Spleen (tissue), 11 donors: Measurements from ENCODE around the gene TENM3. TPM values are rescaled to one million over a fixed set of nuclear protein-coding genes. Genes with fewer than 3 reads are reported as not detected.

Source experiments
- DNase-seq: peaks from one replicate; pipeline ENCODE4 v3.0.0-alpha.2; 2020
- H3K27ac ChIP-seq, 8 donors: fragments of 200-600 bp; sonication (generic) in 7 of 8; 1 replicate in 4 of 8; 2 replicates in 4 of 8; pipeline versions ENCODE4 v1.5.0 to v1.8.0; 2016 to 2021; ENCODE audit warnings: inconsistent platforms in 4 of 8, mild to moderate bottlenecking in 4 of 8, moderate library complexity in 1 of 8
- H3K27me3 ChIP-seq, 7 donors: fragments of 200-600 bp; sonication (generic) in 6 of 7; replicated peaks in 1 of 7; 1 replicate in 4 of 7; 2 replicates in 3 of 7; pipeline versions ENCODE4 v1.5.0 to v1.8.0; 2016 to 2021; ENCODE audit warnings: inconsistent platforms in 3 of 7, mild to moderate bottlenecking in 1 of 7
- H3K36me3 ChIP-seq, 6 donors: fragments of 200-600 bp; sonication (generic) in 5 of 6; 1 replicate in 4 of 6; 2 replicates in 2 of 6; pipeline versions ENCODE4 v1.5.0 to v1.8.0; 2016 to 2021; ENCODE audit warnings: inconsistent platforms in 2 of 6
- H3K4me1 ChIP-seq, 6 donors: fragments of 200-600 bp; sonication (generic) in 5 of 6; 1 replicate in 3 of 6; 2 replicates in 3 of 6; pipeline versions ENCODE4 v1.5.0 to v1.8.0; 2016 to 2021; ENCODE audit warnings: inconsistent platforms in 3 of 6
- H3K4me3 ChIP-seq, 8 donors: fragments of 200-600 bp; sonication (generic) in 7 of 8; 1 replicate in 4 of 8; 2 replicates in 4 of 8; pipeline versions ENCODE4 v1.5.0 to v1.8.0; 2016 to 2021; ENCODE audit warnings: inconsistent platforms in 4 of 8, mild to moderate bottlenecking in 4 of 8, moderate library complexity in 2 of 8
- H3K9me3 ChIP-seq, 8 donors: fragments of 200-600 bp; sonication (generic) in 7 of 8; 1 replicate in 4 of 8; 2 replicates in 4 of 8; pipeline versions ENCODE4 v1.5.0 to v1.8.0; 2016 to 2021; ENCODE audit warnings: inconsistent platforms in 4 of 8
- CTCF ChIP-seq, 11 experiments: fragments of 200-600 bp in 7 of 11; fragments of 450-650 bp in 4 of 11; sonication (generic) in 4 of 11; IDR thresholded peaks in 8 of 11; conservative IDR thresholded peaks in 3 of 11; 1 replicate in 7 of 11; 2 replicates in 4 of 11; pipeline versions ENCODE4 v1.4.0 to v1.8.0; 2016 to 2021; ENCODE audit warnings: antibody characterized with exemption in 11 of 11, inconsistent platforms in 4 of 11, mild to moderate bottlenecking in 1 of 11
- POLR2A ChIP-seq, 3 donors: fragments of 450-650 bp; IDR thresholded peaks; one replicate each; pipeline ENCODE4 v1.5.1; 2017; ENCODE audit warnings: antibody characterized with exemption in 3 of 3, mild to moderate bottlenecking in 1 of 3
- POLR2AphosphoS5 ChIP-seq, 3 donors: sonication (generic); formaldehyde crosslinking; IDR thresholded peaks; one replicate each; pipeline ENCODE4 v1.5.1; 2017; ENCODE audit warnings: antibody characterized with exemption in 3 of 3
- WGBS, 5 donors: extraction: QIAGEN DNeasy Blood & Tissue Kit in 3 of 5; methylation state at CpG; one replicate each; pipeline versions ENCODE4 v1.1.5 to v1.1.7; 2013 to 2018; 5-methylcytosine and 5-hydroxymethylcytosine counted together
- intact Hi-C: fragments of 100-400 bp; cut with DNase I; formaldehyde crosslinking; loops from one replicate; pipeline ENCODE4 v1.15.0; 2023; ENCODE audit warnings: low total_unique reads
- polyA plus RNA-seq, 3 donors: library from polyadenylated mRNA; stranded (reverse); fragments of 200-250 nt; gene quantifications; one replicate each; pipeline ENCODE4 v1.2.1, GENCODE V29; 2013
- total RNA-seq, 7 donors: library from RNA; depleted of rRNA in 3 of 7; stranded (reverse); fragments of >200 nt in 3 of 7; fragmentation: NEBNext Ultra II Directional in 4 of 7; extraction: Animal tissue kit (Norgen Biotek cat#: 25700) in 4 of 7; gene quantifications; one replicate each; pipeline versions ENCODE4 v1.1.0 to v1.2.1, GENCODE V29; 2016 to 2021
- donor health status: healthy with polysubstance abuse.
- donor health status: DM: no; HTN: no; CAD: no; lungs with moderate emphysema.
- donor health status: DM: no; HTN: no; CAD: no.
- donor health status: Bipolar disorder and iron deficiency.
- donor health status: healthy.
- donor health status: DM: no; HTN: no; CAD: no.
- donor health status: DM: yes; HTN: yes; CAD: no.

The TENM3 gene
- total and polyA plus RNA-seq, 10 donors, result 0.37 to 45.6 (median 17.7) TPM

- WGBS, 5 donors, result 60 to 62% (median 61%) methylated on average over 11 of the region's 11 CpGs
- no peak for TF ChIP-seq CTCF (IDR thresholded peaks at IDR 0.05 in 8 of 11, conservative IDR thresholded peaks at IDR 0.05 in 3 of 11)
- no peak for TF ChIP-seq POLR2A (IDR thresholded peaks at IDR 0.05)
- TF ChIP-seq POLR2AphosphoS5 (IDR thresholded peaks at IDR 0.05), result no peak
- peaks cover 0 to 8% (median 0%) of the 10 kb centered on the region in 7 donors for H3K27me3 ChIP-seq
Observed at GRCh38 chr4:182346675-182347375, 103.6 kb downstream of the TENM3 start.

GRCh38 chr4:182348779-182349326, 105.7 kb downstream of the TENM3 start:
- Histone ChIP-seq H3K36me3 (no peaks in the 10 kb centered on the region), H3K9me3 (no peaks in the 10 kb centered on the region), H3K27me3 (peaks cover 0 to 8% (median 0%) of the 10 kb centered on the region in 7 donors), H3K4me3 (no peak overlapping the region), H3K4me1 (no peaks in the 10 kb centered on the region), H3K27ac (no peak overlapping the region)
- DNase-seq, result no peak
- TF ChIP-seq POLR2AphosphoS5 (IDR thresholded peaks at IDR 0.05), result no peak
- TF ChIP-seq POLR2A (IDR thresholded peaks at IDR 0.05), result no peak
- TF ChIP-seq CTCF (IDR thresholded peaks at IDR 0.05 in 8 of 11, conservative IDR thresholded peaks at IDR 0.05 in 3 of 11), result no peak
- intact Hi-C loops, result no loop called here
- 54 to 71% (median 65%) methylated on average over 5 of the region's 5 CpGs for WGBS, 5 donors

More at GRCh38 chr4:182346675-182347375, 103.6 kb downstream of the TENM3 start:
- Histone ChIP-seq H3K4me3 (no peak overlapping the region), H3K27ac (no peak overlapping the region), H3K36me3 (no peaks in the 10 kb centered on the region), H3K9me3 (no peaks in the 10 kb centered on the region), H3K4me1 (no peaks in the 10 kb centered on the region)
- no peak for DNase-seq
- intact Hi-C loops, result no loop called here

GRCh38 chr4:182350041-182350440, 106.8 kb downstream of the TENM3 start:
- no peaks in the 10 kb centered on the region for H3K4me1 ChIP-seq
- 64 to 84% (median 74%) methylated on average over 3 of the region's 3 CpGs for WGBS, 5 donors
- no peak overlapping the region for H3K27ac ChIP-seq
- no peaks in the 10 kb centered on the region for H3K9me3 ChIP-seq
- H3K36me3 ChIP-seq, result no peaks in the 10 kb centered on the region
- intact Hi-C loops, result no loop called here
- no peak for DNase-seq
- H3K4me3 ChIP-seq, result no peak overlapping the region
- peaks cover 0 to 6% (median 0%) of the 10 kb centered on the region in 7 donors for H3K27me3 ChIP-seq
- TF ChIP-seq CTCF (IDR thresholded peaks at IDR 0.05 in 8 of 11, conservative IDR thresholded peaks at IDR 0.05 in 3 of 11), result no peak
- no peak for TF ChIP-seq POLR2A (IDR thresholded peaks at IDR 0.05)
- TF ChIP-seq POLR2AphosphoS5 (IDR thresholded peaks at IDR 0.05), result no peak

- H3K9me3 ChIP-seq, result peaks cover 0 to 3% (median 0%) of the 10 kb centered on the region in 8 donors
- WGBS, 5 donors, result 75 to 91% (median 85%) methylated on average over 12 of the region's 12 CpGs
- TF ChIP-seq POLR2A (IDR thresholded peaks at IDR 0.05), result no peak
- TF ChIP-seq POLR2AphosphoS5 (IDR thresholded peaks at IDR 0.05), result no peak
- no peak for TF ChIP-seq CTCF (IDR thresholded peaks at IDR 0.05 in 8 of 11, conservative IDR thresholded peaks at IDR 0.05 in 3 of 11)
- no peak overlapping the region for H3K4me3 ChIP-seq
- peaks cover 0 to 2% (median 0%) of the 10 kb centered on the region in 7 donors for H3K27me3 ChIP-seq
- H3K36me3 ChIP-seq, result no peaks in the 10 kb centered on the region
- H3K27ac ChIP-seq, result no peak overlapping the region
- no peak for DNase-seq
- intact Hi-C loops, result no loop called here
- H3K4me1 ChIP-seq, result no peaks in the 10 kb centered on the region
Observed at GRCh38 chr4:182351485-182351884, 108.3 kb downstream of the TENM3 start.
